IPS-NIHi7 (cell line): ENCODE data around the gene RASAL2.
"Not testable (repeated sequence)": the region's sequence is repeated elsewhere in the genome, so short reads cannot be mapped to it uniquely, and the experiment has no call there.

Experiments
- DNase-seq: peaks from one replicate; pipeline ENCODE4 v3.0.0; 2012; ENCODE audit warnings: mixed read lengths; ENCODE audit errors: extremely low spot score

Gene RASAL2

DNA sequence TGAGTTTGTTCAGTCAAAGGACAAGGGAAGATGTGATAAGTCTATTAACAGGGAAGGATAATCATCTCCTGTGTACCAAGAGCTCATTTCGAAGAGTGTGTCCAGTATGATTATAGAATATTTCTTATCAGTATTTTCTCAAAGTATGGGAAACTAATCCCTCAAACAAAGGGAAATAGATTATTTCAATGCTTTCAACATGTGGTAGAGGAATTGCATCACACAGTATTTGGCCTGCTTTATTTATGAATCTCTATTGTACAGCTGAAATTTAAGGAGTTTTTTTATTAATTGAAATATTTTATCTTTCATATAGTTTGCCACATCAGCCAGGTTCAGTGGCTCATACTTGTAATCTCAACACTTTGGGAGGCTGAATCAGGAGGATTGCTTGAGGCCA lies 251.9 kb downstream of the RASAL2 start:
- DNase-seq: no peak

GRCh38 chr1:178349801-178350200 lies 255.9 kb downstream of the RASAL2 start:
- DNase-seq: no peak

DNA sequence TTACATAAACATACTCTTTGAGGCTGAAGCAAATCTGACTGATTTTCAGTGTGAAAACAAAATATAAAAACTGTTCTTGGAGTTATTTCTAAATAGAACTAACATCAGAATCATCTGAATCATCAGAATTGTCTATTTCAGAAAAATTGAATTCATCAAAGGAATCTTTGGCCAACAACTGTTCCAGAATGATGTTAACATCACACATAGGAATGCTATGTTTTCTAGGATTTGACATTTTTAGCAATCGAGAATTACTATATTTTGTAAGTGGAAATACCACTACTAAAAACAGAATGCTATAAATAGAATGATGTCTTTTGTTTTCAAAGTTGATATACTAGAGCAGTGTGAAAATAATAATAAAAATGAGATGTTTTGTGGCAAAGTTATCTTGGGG lies 258.0 kb downstream of the RASAL2 start:
- DNase-seq: not testable (repeated sequence)

DNA sequence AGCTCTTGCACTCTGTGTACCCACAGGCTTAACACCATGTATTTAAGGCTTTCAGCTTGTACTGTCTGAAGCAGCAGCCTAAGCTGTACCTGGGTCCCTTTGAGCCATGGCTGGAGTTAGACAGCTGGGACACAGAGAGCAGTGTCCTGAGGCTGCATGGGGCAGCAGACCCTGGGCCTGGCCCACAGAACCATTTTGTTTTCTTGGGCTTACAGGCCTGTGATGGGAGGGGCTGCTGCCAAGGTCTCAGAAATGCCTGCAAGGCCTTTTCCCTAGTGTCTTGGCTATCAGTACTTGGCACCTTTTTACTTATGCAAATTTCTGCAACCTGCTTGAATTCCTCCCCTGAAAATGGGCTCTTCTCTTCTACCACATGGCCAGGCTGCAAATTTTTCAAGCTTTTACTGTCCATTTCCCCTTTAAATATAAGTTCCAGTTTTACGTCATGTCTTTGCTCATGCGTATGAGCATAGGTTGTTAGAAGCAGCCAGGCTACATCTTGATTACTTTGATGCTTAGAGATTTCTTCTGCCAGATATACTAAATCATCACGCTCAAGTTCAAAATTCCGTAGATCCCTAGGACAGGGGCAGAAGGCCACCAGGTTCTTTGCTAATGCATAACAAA lies 259.0 kb downstream of the RASAL2 start:
- DNase-seq: no peak

- no peak for DNase-seq
Measured at GRCh38 chr1:178353524-178353923, 259.6 kb downstream of the RASAL2 start.

GRCh38 chr1:178354816-178355215 lies 260.9 kb downstream of the RASAL2 start:
- DNase-seq: no peak

DNA sequence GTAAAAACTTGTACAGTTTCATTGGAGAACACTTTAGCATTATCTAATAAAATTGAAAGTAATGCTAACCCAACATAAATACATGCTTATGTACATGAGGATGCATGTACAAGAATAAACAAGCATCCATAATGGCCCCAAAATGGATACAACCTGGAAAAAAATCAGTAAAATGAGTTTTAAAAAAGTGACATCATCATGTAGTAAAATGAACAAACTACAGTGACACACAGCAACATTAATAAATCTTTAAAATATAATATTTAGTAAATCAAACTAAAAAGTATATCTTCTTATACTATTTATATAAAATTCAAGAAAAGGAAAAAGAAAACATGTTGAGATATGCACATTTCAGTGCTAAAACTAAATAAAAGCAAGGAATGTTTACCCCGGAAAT lies 262.4 kb downstream of the RASAL2 start:
- no peak for DNase-seq

DNA sequence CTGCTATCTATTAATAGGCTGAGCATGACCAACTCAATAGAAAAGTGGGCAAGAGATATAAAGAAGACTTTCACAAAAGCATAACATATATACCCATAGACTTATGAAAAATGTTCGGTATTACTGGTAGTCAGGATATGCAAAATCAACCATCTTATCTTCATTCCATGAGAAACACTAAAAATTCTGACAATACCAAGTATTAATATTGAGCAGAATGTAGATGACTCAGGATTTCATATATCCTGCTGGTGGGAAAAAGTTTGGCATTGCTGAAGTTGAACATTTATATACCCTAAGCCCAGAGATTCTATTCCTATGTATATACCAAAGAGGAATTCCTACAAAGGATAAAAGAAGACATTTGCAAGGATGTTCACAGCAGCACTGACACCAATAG lies 264.6 kb downstream of the RASAL2 start:
- no peak for DNase-seq

- no peak for DNase-seq
Measured at GRCh38 chr1:178360421-178360820, 266.5 kb downstream of the RASAL2 start.

DNA sequence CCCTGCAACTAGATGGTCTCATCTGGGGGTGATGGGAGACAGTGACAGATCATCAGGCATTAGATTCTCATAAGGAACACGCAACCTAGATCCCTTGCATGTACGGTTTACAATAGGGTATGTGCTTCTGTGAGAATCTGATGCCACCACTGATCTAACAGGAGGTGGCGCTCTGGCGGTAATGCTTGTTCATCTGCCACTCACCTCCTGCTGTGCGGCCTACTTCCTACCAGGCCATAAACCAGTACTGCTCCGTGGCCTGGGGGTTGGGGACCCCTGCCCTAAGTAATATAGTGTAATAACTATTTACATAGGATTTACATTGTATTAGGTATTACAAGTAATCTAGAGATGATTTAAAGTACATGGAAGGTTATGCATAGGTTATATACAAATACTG lies 267.9 kb downstream of the RASAL2 start:
- DNase-seq: no peak

DNA sequence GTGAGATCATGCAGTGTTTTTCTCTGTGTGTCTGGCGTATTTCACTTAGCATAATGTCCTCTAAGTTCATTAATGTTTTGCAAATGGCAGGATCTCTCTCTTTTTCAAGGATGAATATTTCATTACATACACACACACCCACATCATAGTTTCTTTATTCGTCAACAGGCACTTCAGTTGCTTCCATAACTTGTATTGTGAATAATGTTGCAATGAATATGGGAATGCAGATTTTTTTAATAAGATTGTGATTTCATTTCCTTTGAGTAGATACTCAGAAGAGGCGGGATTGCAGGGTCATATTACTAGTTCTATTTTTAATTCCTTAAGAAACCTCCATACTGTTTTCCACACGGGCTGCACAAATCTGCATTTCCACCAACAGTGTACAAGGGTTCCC lies 268.8 kb downstream of the RASAL2 start:
- DNase-seq: no peak

- DNase-seq: no peak
Measured at GRCh38 chr1:178364782-178365181, 270.9 kb downstream of the RASAL2 start.

- DNase-seq: no peak
Measured at GRCh38 chr1:178367151-178367550, 273.2 kb downstream of the RASAL2 start.

DNA sequence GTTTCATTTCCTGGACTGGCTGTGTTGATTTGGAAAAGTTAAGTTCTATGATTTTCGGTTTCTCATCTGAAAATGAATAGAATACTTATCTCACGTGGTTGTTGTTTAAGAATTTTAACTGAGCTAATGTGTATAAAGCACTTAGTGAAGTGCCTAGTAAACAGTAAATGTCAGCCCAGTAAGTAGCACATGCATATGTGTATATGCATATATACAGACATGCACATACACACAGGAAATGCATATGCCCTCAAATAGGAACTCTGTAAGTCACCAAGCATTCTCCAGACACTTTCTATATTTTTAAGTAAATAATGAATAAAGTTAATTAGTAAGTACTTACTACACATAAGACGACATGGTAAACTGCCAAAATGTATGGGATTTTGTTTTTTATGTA lies 274.3 kb downstream of the RASAL2 start:
- DNase-seq: no peak

DNA sequence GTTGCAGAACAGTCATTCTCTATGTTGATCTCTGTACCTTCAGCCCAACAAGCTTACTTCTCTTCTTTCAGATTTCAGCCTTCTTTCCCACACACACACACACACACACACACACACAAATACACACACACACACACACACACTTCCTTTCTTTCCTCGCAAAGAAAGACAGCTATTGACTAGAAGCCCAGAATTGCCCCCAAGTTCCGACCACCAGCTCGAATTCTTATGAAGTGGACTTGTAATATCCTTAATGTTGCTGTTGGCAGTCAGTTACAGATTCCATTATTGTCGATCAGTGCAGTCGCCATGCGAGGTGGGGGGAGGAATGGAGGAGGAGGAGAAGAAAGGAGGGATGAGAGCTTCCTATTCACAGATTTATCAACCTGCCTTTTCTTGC lies 277.3 kb downstream of the RASAL2 start:
- DNase-seq: no peak

GRCh38 chr1:178371933-178372388 lies 278.1 kb downstream of the RASAL2 start:
- DNase-seq: no peak

- DNase-seq: no peak
Measured at GRCh38 chr1:178374016-178374415, 280.1 kb downstream of the RASAL2 start.

DNA sequence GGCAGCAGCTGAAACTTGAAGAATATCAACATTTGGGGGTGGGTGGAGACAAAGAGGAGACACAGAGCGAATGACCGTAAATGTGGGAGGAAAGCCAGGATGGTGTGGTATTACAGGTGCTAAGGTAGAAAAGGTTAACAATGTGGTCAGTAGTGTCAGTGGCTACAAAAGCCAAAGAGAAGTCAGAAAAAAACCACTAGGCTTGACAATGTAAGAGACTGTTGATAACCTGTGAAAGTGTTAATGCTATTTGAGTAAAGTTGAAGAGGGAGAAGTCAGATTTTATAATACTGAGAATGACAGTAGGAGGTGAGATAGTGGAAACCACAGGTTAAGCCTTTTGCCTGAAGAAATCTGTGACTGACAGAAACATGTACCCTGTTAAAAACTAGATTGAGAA lies 282.1 kb downstream of the RASAL2 start:
- no peak for DNase-seq

GRCh38 chr1:178379807-178380206 lies 285.9 kb downstream of the RASAL2 start:
- DNase-seq: peak; percentile 66

- no peak for DNase-seq
Measured at GRCh38 chr1:178382372-178382771, 288.5 kb downstream of the RASAL2 start.

DNA sequence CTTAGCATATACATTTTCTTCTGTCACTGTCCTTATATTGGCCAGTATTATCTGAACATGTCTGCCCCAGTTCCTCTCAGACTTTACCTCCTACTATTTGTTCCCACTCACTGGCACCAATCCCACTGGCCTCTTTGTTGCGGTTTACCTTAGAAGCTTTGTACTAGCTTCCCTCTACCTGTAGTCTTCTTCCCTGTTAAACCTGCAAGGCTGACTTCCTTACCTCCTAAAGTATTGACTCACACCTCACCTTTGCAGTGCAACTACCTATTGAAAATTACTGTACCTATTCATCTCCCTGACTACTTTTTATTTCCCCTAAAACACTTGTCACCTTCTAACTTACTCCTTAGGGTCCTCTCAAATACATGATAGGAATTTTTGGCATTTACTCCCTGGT lies 291.8 kb downstream of the RASAL2 start:
- DNase-seq: no peak

- no peak for DNase-seq
Measured at GRCh38 chr1:178388418-178389145, 294.7 kb downstream of the RASAL2 start.

- DNase-seq: no peak
Measured at GRCh38 chr1:178389441-178389840, 295.5 kb downstream of the RASAL2 start.

DNA sequence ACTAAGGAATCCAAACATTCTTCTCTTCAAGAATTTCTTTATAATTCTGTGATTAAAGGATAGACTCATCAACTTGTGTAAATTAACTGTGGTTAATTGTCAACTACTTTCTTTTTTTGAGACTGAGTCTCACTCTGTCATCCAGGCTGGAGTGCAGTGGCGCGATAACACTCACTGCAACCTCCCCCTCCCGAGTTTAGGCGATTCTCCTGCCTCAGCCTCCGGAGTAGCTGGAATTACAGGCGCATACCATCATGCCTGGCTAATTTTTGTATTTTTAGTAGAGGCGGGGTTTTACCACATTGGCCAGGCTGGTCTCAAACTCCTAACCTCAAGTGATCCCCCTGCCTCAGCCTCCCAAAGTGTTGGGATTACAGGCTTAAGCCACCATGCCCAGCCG lies 296.4 kb downstream of the RASAL2 start:
- DNase-seq: not testable (repeated sequence)
